ENCODE measurements around the gene FKBP3. TPM values are rescaled to one million over a fixed set of nuclear protein-coding genes. Genes with fewer than 3 reads are reported as not detected.

The FKBP3 gene
- total RNA-seq, 1 experiment from 2014 or later: 157 TPM

GRCh38 chr14:45181329-45181728, 47.0 kb upstream of the FKBP3 start:
- Mint-ChIP-seq H3K4me1 (peaks cover 3 to 11% of the 10 kb centered on the region in 2 experiments; a peak in 3 of 4 replicates), H3K27me3 (ENCODE audit: low read depth) (no peaks in the 10 kb centered on the region), H3K27ac (no peak overlapping the region), H3K9me3 (no peaks in the 10 kb centered on the region), H3K4me3 (no peak overlapping the region), H3K36me3 (ENCODE audit: insufficient read depth in 1 of 3, low read depth in 3 of 3) (peaks cover 0 to 7% (median 0%) of the 10 kb centered on the region in 3 experiments; a peak in 2 of 7 replicates)
- Histone ChIP-seq H2BK12ac (ENCODE audit: insufficient read length, low read depth, low read length) (no peak overlapping the region), H3K9ac (ENCODE audit: extremely low read depth, insufficient read length, low read length) (no peak overlapping the region), H3K18ac (ENCODE audit: insufficient read length, low read depth, low read length) (no peak overlapping the region), H3K79me1 (ENCODE audit: insufficient read depth, low read depth, low read length, poor library complexity, severe bottlenecking) (no peaks in the 10 kb centered on the region), H3T11ph (ENCODE audit: low read length) (no peak overlapping the region), H3K9me3 (ENCODE audit: control insufficient read depth, low read depth, low read length) (no peaks in the 10 kb centered on the region), H4K5ac (ENCODE audit: insufficient read length, low read depth, low read length) (no peak overlapping the region), H3K23me2 (ENCODE audit: insufficient read length, low read depth, low read length, poor library complexity, severe bottlenecking) (peaks cover 3% of the 10 kb centered on the region), H2BK5ac (ENCODE audit: insufficient read length, low read length) (no peak overlapping the region), H3K27ac (ENCODE audit: insufficient read length, low read depth, low read length) (no peak overlapping the region), H3K56ac (ENCODE audit: insufficient read length, low read depth, low read length) (no peak overlapping the region), H2AK5ac (ENCODE audit: insufficient read length, low read length) (no peak overlapping the region), H3K27me3 (ENCODE audit: insufficient read depth, low read length) (no peaks in the 10 kb centered on the region), H4K91ac (ENCODE audit: insufficient read length, low read depth, low read length) (no peak overlapping the region), H2BK20ac (ENCODE audit: low read depth, low read length, poor library complexity, severe bottlenecking) (no peak overlapping the region), H3K79me2 (ENCODE audit: insufficient read depth, low read length) (no peaks in the 10 kb centered on the region), H4K20me1 (ENCODE audit: control insufficient read depth, insufficient read depth, insufficient read length) (no peaks in the 10 kb centered on the region), H3K14ac (ENCODE audit: insufficient read depth, low read length) (no peak overlapping the region), H2BK15ac (ENCODE audit: low read depth, low read length) (no peak overlapping the region), H3K23ac (ENCODE audit: insufficient read length, low read depth, low read length) (no peak overlapping the region), H3K4me2 (ENCODE audit: insufficient read depth, insufficient read length, low read length) (no peak overlapping the region), H4K8ac (replicated peaks; ENCODE audit: insufficient read length, low read depth, low read length) (no peak overlapping the region), H3K4ac (ENCODE audit: low read depth, low read length) (no peak overlapping the region), H2BK120ac (ENCODE audit: low read depth, low read length, poor library complexity, severe bottlenecking) (no peak overlapping the region), H2AFZ (ENCODE audit: low read length) (no peak overlapping the region), H3K4me1 (ENCODE audit: insufficient read depth, low read length) (no peaks in the 10 kb centered on the region)
- DNase-seq: no peak
- WGBS (ENCODE audit: extremely low coverage, insufficient read length, low lambda C conversion rate): no CpG with 5 or more reads among the region's 5 CpGs
- TF ChIP-seq, protein P1, sequence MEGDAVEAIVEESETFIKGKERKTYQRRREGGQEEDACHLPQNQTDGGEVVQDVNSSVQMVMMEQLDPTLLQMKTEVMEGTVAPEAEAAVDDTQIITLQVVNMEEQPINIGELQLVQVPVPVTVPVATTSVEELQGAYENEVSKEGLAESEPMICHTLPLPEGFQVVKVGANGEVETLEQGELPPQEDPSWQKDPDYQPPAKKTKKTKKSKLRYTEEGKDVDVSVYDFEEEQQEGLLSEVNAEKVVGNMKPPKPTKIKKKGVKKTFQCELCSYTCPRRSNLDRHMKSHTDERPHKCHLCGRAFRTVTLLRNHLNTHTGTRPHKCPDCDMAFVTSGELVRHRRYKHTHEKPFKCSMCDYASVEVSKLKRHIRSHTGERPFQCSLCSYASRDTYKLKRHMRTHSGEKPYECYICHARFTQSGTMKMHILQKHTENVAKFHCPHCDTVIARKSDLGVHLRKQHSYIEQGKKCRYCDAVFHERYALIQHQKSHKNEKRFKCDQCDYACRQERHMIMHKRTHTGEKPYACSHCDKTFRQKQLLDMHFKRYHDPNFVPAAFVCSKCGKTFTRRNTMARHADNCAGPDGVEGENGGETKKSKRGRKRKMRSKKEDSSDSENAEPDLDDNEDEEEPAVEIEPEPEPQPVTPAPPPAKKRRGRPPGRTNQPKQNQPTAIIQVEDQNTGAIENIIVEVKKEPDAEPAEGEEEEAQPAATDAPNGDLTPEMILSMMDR (conservative IDR thresholded peaks at IDR 0.05): no peak

Measured in H9 (cell line).